ENCODE results near the gene TRAPPC8. TPM values are rescaled to one million over a fixed set of nuclear protein-coding genes. Genes with fewer than 3 reads are reported as not detected.

Gene TRAPPC8
- total RNA-seq, 1 experiment from 2014 or later, result 30.4 TPM

- no peak for ATAC-seq
- no peaks in the 10 kb centered on the region for H3K9me2 ChIP-seq (ENCODE audit: insufficient read depth)
These were observed 92.1 kb downstream of the TRAPPC8 start for GRCh38 chr18:31850844-31851243.

More at GRCh38 chr18:31850844-31851243, 92.1 kb downstream of the TRAPPC8 start:
- no peak for DNase-seq (ENCODE audit: low read depth, low spot score)
- Histone ChIP-seq H3K79me2 (ENCODE audit: insufficient read depth, low read length) (no peaks in the 10 kb centered on the region), H3K9ac (ENCODE audit: low read length) (no peak overlapping the region), H3K4me2 (ENCODE audit: low read length) (no peak overlapping the region), H3K4me3 (replicated peaks in 1 of 2; ENCODE audit: low read depth in 1 of 2, low read length in 2 of 2) (no peak overlapping the region), H3K36me3 (ENCODE audit: control insufficient read depth in 1 of 2, insufficient read depth in 2 of 2, low read length in 2 of 2) (peaks cover 7 to 33% of the 10 kb centered on the region in 2 experiments; a peak in 3 of 4 replicates), H3K9me3 (ENCODE audit: control insufficient read depth in 1 of 2, insufficient read depth in 1 of 2, low read depth in 1 of 2, low read length in 2 of 2) (no peaks in the 10 kb centered on the region), H3K4me1 (ENCODE audit: control insufficient read depth in 1 of 2, insufficient read depth in 2 of 2, low read length in 2 of 2) (no peaks in the 10 kb centered on the region), H2AFZ (ENCODE audit: low read depth, low read length, poor library complexity, severe bottlenecking) (no peak overlapping the region), H3K27me3 (ENCODE audit: insufficient read depth, low read length) (no peaks in the 10 kb centered on the region), H4K20me1 (ENCODE audit: insufficient read depth) (no peaks in the 10 kb centered on the region), H3K27ac (ENCODE audit: low read depth, low read length) (no peak overlapping the region)
- intact Hi-C loops (cut with micrococcal nuclease), result loop anchor here (5.0 kb wide), 1 partner anchor 36 kb away; no protein-coding TSS in a partner anchor
- CTCF ChIA-PET, result no interaction called here
- RAD21 ChIA-PET (ENCODE audit: low non-redundant PET in 1 of 2, low total read pairs in 2 of 2, uncharacterized antibody in 2 of 2, unreplicated experiment in 2 of 2), result no interaction called here
- TF ChIP-seq RAD21 (IDR thresholded peaks at IDR 0.05; ENCODE audit: low read depth), result no peak
- TF ChIP-seq, protein P1, sequence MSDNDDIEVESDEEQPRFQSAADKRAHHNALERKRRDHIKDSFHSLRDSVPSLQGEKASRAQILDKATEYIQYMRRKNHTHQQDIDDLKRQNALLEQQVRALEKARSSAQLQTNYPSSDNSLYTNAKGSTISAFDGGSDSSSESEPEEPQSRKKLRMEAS (IDR thresholded peaks at IDR 0.05), result no peak
- TF ChIP-seq EGR1 (IDR thresholded peaks at IDR 0.05; ENCODE audit: low read depth), result no peak
- no peak for TF ChIP-seq POLR2A (IDR thresholded peaks at IDR 0.05; ENCODE audit: borderline replicate concordance, extremely low read depth, insufficient read depth, insufficient read length)
- TF ChIP-seq FOSL1 (IDR thresholded peaks at IDR 0.05; ENCODE audit: low read depth), result no peak
- TF ChIP-seq SP1 (IDR thresholded peaks at IDR 0.05; ENCODE audit: low read depth), result no peak
- no peak for TF ChIP-seq ZNF274 (IDR thresholded peaks at IDR 0.05; ENCODE audit: low read depth, low read length)
- no peak for TF ChIP-seq CTCF (IDR thresholded peaks at IDR 0.05 in 2 of 3, conservative IDR thresholded peaks at IDR 0.05 in 1 of 3; ENCODE audit: borderline replicate concordance in 1 of 3, insufficient read depth in 1 of 3, low read depth in 2 of 3, low read length in 2 of 3)
- TF ChIP-seq SRF (IDR thresholded peaks at IDR 0.05; ENCODE audit: low read depth), result no peak
- no peak for TF ChIP-seq CBX3 (IDR thresholded peaks at IDR 0.05; ENCODE audit: low read depth)
- no peak for TF ChIP-seq JUND (IDR thresholded peaks at IDR 0.05)
- TF ChIP-seq, protein P2, sequence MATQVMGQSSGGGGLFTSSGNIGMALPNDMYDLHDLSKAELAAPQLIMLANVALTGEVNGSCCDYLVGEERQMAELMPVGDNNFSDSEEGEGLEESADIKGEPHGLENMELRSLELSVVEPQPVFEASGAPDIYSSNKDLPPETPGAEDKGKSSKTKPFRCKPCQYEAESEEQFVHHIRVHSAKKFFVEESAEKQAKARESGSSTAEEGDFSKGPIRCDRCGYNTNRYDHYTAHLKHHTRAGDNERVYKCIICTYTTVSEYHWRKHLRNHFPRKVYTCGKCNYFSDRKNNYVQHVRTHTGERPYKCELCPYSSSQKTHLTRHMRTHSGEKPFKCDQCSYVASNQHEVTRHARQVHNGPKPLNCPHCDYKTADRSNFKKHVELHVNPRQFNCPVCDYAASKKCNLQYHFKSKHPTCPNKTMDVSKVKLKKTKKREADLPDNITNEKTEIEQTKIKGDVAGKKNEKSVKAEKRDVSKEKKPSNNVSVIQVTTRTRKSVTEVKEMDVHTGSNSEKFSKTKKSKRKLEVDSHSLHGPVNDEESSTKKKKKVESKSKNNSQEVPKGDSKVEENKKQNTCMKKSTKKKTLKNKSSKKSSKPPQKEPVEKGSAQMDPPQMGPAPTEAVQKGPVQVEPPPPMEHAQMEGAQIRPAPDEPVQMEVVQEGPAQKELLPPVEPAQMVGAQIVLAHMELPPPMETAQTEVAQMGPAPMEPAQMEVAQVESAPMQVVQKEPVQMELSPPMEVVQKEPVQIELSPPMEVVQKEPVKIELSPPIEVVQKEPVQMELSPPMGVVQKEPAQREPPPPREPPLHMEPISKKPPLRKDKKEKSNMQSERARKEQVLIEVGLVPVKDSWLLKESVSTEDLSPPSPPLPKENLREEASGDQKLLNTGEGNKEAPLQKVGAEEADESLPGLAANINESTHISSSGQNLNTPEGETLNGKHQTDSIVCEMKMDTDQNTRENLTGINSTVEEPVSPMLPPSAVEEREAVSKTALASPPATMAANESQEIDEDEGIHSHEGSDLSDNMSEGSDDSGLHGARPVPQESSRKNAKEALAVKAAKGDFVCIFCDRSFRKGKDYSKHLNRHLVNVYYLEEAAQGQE (IDR thresholded peaks at IDR 0.05; ENCODE audit: low read depth), result no peak
- TF ChIP-seq ZBTB33 (IDR thresholded peaks at IDR 0.05; ENCODE audit: extremely low read depth, insufficient replicate concordance, low read length), result no peak
- no peak for TF ChIP-seq EZH2phosphoT487 (IDR thresholded peaks at IDR 0.05; ENCODE audit: borderline replicate concordance)
- no peak for TF ChIP-seq EZH2 (IDR thresholded peaks at IDR 0.05)
- BruUV-seq (replicated peaks), result no TSS peak
- POLR2A ChIA-PET, result no interaction called here
